ENCODE measurements around the gene SNX32. TPM values are rescaled to one million over a fixed set of nuclear protein-coding genes. Genes with fewer than 3 reads are reported as not detected.
A peak's percentile ranks its signal among the peaks of the same experiment; 100 is the strongest.

The SNX32 gene
- total and polyA plus RNA-seq, 9 of the 15 experiments (the other 6 are each of a cell fraction or from before 2014, with no cell fraction given), result 0.03 TPM; not detected in 7

GRCh38 chr11:65860278-65861164 lies 26.8 kb downstream of the SNX32 start, which contains the start of gene MUS81 (continued):
- no peak for TF ChIP-seq ZNF79 (CRISPR knock-in tag; IDR thresholded peaks at IDR 0.05; ENCODE audit: low read depth)
- TF ChIP-seq SREBF2 (CRISPR knock-in tag; IDR thresholded peaks at IDR 0.05), result no peak
- TF ChIP-seq CEBPG (CRISPR knock-in tag; IDR thresholded peaks at IDR 0.05), result no peak
- no peak for TF ChIP-seq CEBPG (tag; conservative IDR thresholded peaks at IDR 0.05 in 1 of 2, IDR thresholded peaks at IDR 0.05 in 1 of 2)
- peak; percentile 56; the same call in 1 of the 2 replicates for TF ChIP-seq BRD4 (IDR thresholded peaks at IDR 0.05)
- peak; percentile 95 for TF ChIP-seq SP1 (CRISPR knock-in tag; IDR thresholded peaks at IDR 0.05)
- TF ChIP-seq CGGBP1 (CRISPR knock-in tag; IDR thresholded peaks at IDR 0.05), result no peak
- no peak for TF ChIP-seq ZNF609 (CRISPR knock-in tag; IDR thresholded peaks at IDR 0.05; ENCODE audit: borderline replicate concordance)
